ENCODE data around the gene CACNA2D3.

DNA sequence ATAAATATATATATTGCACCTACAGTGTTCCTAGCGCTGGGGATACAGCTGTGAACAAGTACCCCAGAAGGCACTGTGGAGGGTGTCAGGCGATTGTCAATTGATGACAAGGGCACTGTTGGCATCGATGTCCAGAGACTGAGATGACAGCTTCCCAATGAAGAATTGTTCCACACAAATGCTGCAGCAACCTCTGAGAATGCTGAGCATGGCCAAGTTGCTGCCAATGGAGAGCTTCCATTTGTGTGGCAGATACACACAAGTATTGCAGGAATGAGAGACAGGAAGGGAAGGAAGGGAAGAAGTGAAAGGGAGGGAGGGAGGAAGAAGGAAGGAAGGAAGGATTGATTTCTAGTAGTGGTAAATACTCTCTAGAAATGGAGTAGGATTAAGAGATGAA, 783.6 kb downstream of the CACNA2D3 start:
- TF ChIP-seq, protein P1, sequence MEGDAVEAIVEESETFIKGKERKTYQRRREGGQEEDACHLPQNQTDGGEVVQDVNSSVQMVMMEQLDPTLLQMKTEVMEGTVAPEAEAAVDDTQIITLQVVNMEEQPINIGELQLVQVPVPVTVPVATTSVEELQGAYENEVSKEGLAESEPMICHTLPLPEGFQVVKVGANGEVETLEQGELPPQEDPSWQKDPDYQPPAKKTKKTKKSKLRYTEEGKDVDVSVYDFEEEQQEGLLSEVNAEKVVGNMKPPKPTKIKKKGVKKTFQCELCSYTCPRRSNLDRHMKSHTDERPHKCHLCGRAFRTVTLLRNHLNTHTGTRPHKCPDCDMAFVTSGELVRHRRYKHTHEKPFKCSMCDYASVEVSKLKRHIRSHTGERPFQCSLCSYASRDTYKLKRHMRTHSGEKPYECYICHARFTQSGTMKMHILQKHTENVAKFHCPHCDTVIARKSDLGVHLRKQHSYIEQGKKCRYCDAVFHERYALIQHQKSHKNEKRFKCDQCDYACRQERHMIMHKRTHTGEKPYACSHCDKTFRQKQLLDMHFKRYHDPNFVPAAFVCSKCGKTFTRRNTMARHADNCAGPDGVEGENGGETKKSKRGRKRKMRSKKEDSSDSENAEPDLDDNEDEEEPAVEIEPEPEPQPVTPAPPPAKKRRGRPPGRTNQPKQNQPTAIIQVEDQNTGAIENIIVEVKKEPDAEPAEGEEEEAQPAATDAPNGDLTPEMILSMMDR (IDR thresholded peaks at IDR 0.05; ENCODE audit: insufficient read depth, low read length, poor library complexity, severe bottlenecking), result no peak
- no peak for TF ChIP-seq EZH2phosphoT487 (conservative IDR thresholded peaks at IDR 0.05; ENCODE audit: low read length)

All from SU-DHL-6 (cell line).